ENCODE data around the gene B3GAT2.

DNA sequence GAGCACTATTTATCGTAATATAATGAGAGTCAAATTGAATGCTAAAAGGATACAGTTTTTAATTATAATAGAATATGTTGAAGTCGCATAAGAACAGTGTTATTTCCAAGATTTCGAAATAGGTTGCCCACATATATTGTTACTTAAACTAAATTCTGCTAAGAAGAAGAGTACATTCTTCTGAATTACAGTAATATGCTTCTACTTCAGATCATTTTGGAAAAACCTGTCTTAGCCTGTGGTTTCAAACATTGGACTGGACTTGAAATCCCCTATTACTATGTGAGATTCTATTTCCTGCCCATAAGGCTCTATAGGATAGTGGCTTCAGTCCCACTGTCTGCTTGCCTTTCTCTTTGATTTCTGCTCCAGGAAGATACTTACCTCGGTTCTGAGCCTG lies 137.2 kb downstream of the B3GAT2 start:
- TF ChIP-seq, protein P1, sequence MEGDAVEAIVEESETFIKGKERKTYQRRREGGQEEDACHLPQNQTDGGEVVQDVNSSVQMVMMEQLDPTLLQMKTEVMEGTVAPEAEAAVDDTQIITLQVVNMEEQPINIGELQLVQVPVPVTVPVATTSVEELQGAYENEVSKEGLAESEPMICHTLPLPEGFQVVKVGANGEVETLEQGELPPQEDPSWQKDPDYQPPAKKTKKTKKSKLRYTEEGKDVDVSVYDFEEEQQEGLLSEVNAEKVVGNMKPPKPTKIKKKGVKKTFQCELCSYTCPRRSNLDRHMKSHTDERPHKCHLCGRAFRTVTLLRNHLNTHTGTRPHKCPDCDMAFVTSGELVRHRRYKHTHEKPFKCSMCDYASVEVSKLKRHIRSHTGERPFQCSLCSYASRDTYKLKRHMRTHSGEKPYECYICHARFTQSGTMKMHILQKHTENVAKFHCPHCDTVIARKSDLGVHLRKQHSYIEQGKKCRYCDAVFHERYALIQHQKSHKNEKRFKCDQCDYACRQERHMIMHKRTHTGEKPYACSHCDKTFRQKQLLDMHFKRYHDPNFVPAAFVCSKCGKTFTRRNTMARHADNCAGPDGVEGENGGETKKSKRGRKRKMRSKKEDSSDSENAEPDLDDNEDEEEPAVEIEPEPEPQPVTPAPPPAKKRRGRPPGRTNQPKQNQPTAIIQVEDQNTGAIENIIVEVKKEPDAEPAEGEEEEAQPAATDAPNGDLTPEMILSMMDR (IDR thresholded peaks at IDR 0.05 in 8 of 11, conservative IDR thresholded peaks at IDR 0.05 in 3 of 11), result no peak
- no peak for TF ChIP-seq POLR2A (IDR thresholded peaks at IDR 0.05)
- no peak for TF ChIP-seq POLR2AphosphoS5 (IDR thresholded peaks at IDR 0.05)

Data from spleen (tissue), 7 donors.